Measurements from ENCODE around the gene GAGE10. TPM values are rescaled to one million over a fixed set of nuclear protein-coding genes. Genes with fewer than 3 reads are reported as not detected.
"Not testable (repeated sequence)": the region's sequence is repeated elsewhere in the genome, so short reads cannot be mapped to it uniquely, and the experiment has no call there.

GAGE10 gene
- total RNA-seq, 6 donors from 2014 or later = not detected

GRCh38 chrX:49308604-49309269, 5.3 kb downstream of the GAGE10 start:
- WGBS, 2 donors = 65 to 67% methylated on average over 14 to 15 of the region's 15 CpGs
- Histone ChIP-seq H3K27me3 (no peaks in the 10 kb centered on the region), H3K4me3 (peak overlapping the region in 3 of 4 donors; percentile 26 to 43 (median 39)), H3K9me3 (no peaks in the 10 kb centered on the region), H3K27ac (peak overlapping the region; percentile 60 to 67 (median 64)), H3K4me1 (peaks cover 0 to 19% (median 8%) of the 10 kb centered on the region in 4 donors), H3K36me3 (no peaks in the 10 kb centered on the region)
- DNase-seq = no peak
- ATAC-seq (ENCODE audit: low FRiP score in 2 of 2) = peak; percentile 57 to 82
- no peak for TF ChIP-seq POLR2AphosphoS5 (IDR thresholded peaks at IDR 0.05)
- peak in 1 of 4 donors; percentile 16 for TF ChIP-seq POLR2A (IDR thresholded peaks at IDR 0.05)

GRCh38 chrX:49309401-49309981, 6.0 kb downstream of the GAGE10 start:
- WGBS, 2 donors = 18 to 24% methylated on average over 8 of the region's 8 CpGs
- DNase-seq = no peak
- TF ChIP-seq CTCF (IDR thresholded peaks at IDR 0.05) = no peak
- TF ChIP-seq EP300 (IDR thresholded peaks at IDR 0.05) = no peak
- TF ChIP-seq POLR2A (IDR thresholded peaks at IDR 0.05) = no peak
- no peak for TF ChIP-seq POLR2AphosphoS5 (IDR thresholded peaks at IDR 0.05)

GRCh38 chrX:49310371-49310770, 6.9 kb downstream of the GAGE10 start:
- no peak overlapping the region for H3K4me3 ChIP-seq
- H3K9me3 ChIP-seq = no peaks in the 10 kb centered on the region
- 86 to 87% methylated on average over 18 of the region's 18 CpGs for WGBS, 2 donors
- no peak overlapping the region for H3K27ac ChIP-seq
- peaks cover 0 to 19% (median 8%) of the 10 kb centered on the region in 4 donors for H3K4me1 ChIP-seq
- no peaks in the 10 kb centered on the region for H3K27me3 ChIP-seq
- TF ChIP-seq POLR2AphosphoS5 (IDR thresholded peaks at IDR 0.05) = no peak
- no peak for TF ChIP-seq CTCF (IDR thresholded peaks at IDR 0.05)
- no peak for TF ChIP-seq POLR2A (IDR thresholded peaks at IDR 0.05)
- TF ChIP-seq EP300 (IDR thresholded peaks at IDR 0.05) = no peak
- H3K36me3 ChIP-seq = no peaks in the 10 kb centered on the region
- DNase-seq (no peak), ATAC-seq (ENCODE audit: low FRiP score in 2 of 2) (no peak)

More at GRCh38 chrX:49309401-49309981, 6.0 kb downstream of the GAGE10 start:
- no peaks in the 10 kb centered on the region for H3K36me3 ChIP-seq
- peaks cover 0 to 19% (median 8%) of the 10 kb centered on the region in 4 donors for H3K4me1 ChIP-seq
- H3K27me3 ChIP-seq = no peaks in the 10 kb centered on the region
- H3K4me3 ChIP-seq = peak overlapping the region in 3 of 4 donors; percentile 26 to 43 (median 39)
- peak in 1 of 2 donors; percentile 24 for ATAC-seq (ENCODE audit: low FRiP score in 2 of 2)
- H3K27ac ChIP-seq = peak overlapping the region; percentile 60 to 67 (median 64)
- no peaks in the 10 kb centered on the region for H3K9me3 ChIP-seq

GRCh38 chrX:49312176-49312575, 8.7 kb downstream of the GAGE10 start:
- DNase-seq = no peak

GRCh38 chrX:49316085-49316484, 12.6 kb downstream of the GAGE10 start:
- TF ChIP-seq EP300 (IDR thresholded peaks at IDR 0.05) = no peak
- TF ChIP-seq CTCF (IDR thresholded peaks at IDR 0.05) = no peak
- TF ChIP-seq POLR2A (IDR thresholded peaks at IDR 0.05) = no peak
- no peak for TF ChIP-seq POLR2AphosphoS5 (IDR thresholded peaks at IDR 0.05)
- Histone ChIP-seq H3K27me3 (no peaks in the 10 kb centered on the region), H3K9me3 (no peaks in the 10 kb centered on the region), H3K4me3 (no peak overlapping the region), H3K27ac (no peak overlapping the region), H3K4me1 (no peaks in the 10 kb centered on the region), H3K36me3 (no peaks in the 10 kb centered on the region)
- 65 to 73% methylated on average over 4 of the region's 4 CpGs for WGBS, 2 donors
- ATAC-seq (ENCODE audit: low FRiP score in 2 of 2) (no peak), DNase-seq (no peak)

More at GRCh38 chrX:49312176-49312575, 8.7 kb downstream of the GAGE10 start:
- no peaks in the 10 kb centered on the region for H3K36me3 ChIP-seq
- peaks cover 0 to 19% (median 8%) of the 10 kb centered on the region in 4 donors for H3K4me1 ChIP-seq
- no peak overlapping the region for H3K27ac ChIP-seq
- H3K9me3 ChIP-seq = no peaks in the 10 kb centered on the region
- no peaks in the 10 kb centered on the region for H3K27me3 ChIP-seq
- TF ChIP-seq POLR2A (IDR thresholded peaks at IDR 0.05) = no peak
- TF ChIP-seq EP300 (IDR thresholded peaks at IDR 0.05) = no peak
- TF ChIP-seq POLR2AphosphoS5 (IDR thresholded peaks at IDR 0.05) = no peak
- no peak overlapping the region for H3K4me3 ChIP-seq
- no peak for ATAC-seq (ENCODE audit: low FRiP score in 2 of 2)
- WGBS, 2 donors = 67 to 71% methylated on average over 2 of the region's 2 CpGs

GRCh38 chrX:49321737-49322136, 18.3 kb downstream of the GAGE10 start, which contains the start of gene GAGE12J:
GAGE12J (plus strand) TSS chrX:49322037; CDS start chrX:49323194, 1,157 bp downstream.
- not testable (repeated sequence) for H3K36me3 ChIP-seq; ATAC-seq (ENCODE audit: low FRiP score in 2 of 2); H3K4me3 ChIP-seq; H3K9me3 ChIP-seq; H3K27me3 ChIP-seq; H3K4me1 ChIP-seq; H3K27ac ChIP-seq; DNase-seq
- 100% methylated on average over 1 of the region's 16 CpGs; no CpG with 5 or more reads in 1 of the 2 donors for WGBS, 2 donors

GRCh38 chrX:49322266-49322665, 18.8 kb downstream of the GAGE10 start:
- no CpG with 5 or more reads among the region's 27 CpGs for WGBS, 2 donors
- not testable (repeated sequence) for H3K27ac ChIP-seq; ATAC-seq (ENCODE audit: low FRiP score in 2 of 2); H3K9me3 ChIP-seq; H3K4me1 ChIP-seq; H3K36me3 ChIP-seq; H3K27me3 ChIP-seq; H3K4me3 ChIP-seq
- DNase-seq = peak in 1 of 2 donors; percentile 49

GRCh38 chrX:49323735-49324134, 20.3 kb downstream of the GAGE10 start:
- not testable (repeated sequence) for H3K4me3 ChIP-seq; H3K27me3 ChIP-seq; H3K9me3 ChIP-seq; ATAC-seq (ENCODE audit: low FRiP score in 2 of 2); DNase-seq; H3K36me3 ChIP-seq; H3K27ac ChIP-seq; H3K4me1 ChIP-seq
- 70% methylated on average over 4 of the region's 7 CpGs; no CpG with 5 or more reads in 1 of the 2 donors for WGBS, 2 donors

GRCh38 chrX:49330421-49330820, 27.0 kb downstream of the GAGE10 start:
- not testable (repeated sequence) for DNase-seq; H3K4me3 ChIP-seq; H3K27ac ChIP-seq; H3K4me1 ChIP-seq; H3K27me3 ChIP-seq; H3K9me3 ChIP-seq; H3K36me3 ChIP-seq; ATAC-seq (ENCODE audit: low FRiP score in 2 of 2)
- 82 to 93% methylated on average over 4 to 8 of the region's 11 CpGs for WGBS, 2 donors
